ENCODE measurements around the gene MAP6.

MAP6 gene

GRCh38 chr11:75705541-75705940 is 36.7 kb upstream of the MAP6 start:
- Histone ChIP-seq H3K27me3 (replicated peaks in 2 of 5; ENCODE audit: control insufficient read depth in 4 of 5, insufficient read depth in 5 of 5, low read length in 4 of 5) (no peaks in the 10 kb centered on the region), H3K4me1 (ENCODE audit: control extremely low read depth in 1 of 4, control insufficient read depth in 4 of 4, insufficient read depth in 4 of 4, low read length in 3 of 4) (peaks cover 0 to 4% (median 1%) of the 10 kb centered on the region in 4 experiments), H3K36me3 (ENCODE audit: control insufficient read depth in 4 of 4, insufficient read depth in 4 of 4, low read length in 3 of 4) (no peaks in the 10 kb centered on the region), H3K27ac (ENCODE audit: insufficient read depth in 1 of 2, low read depth in 1 of 2, low read length in 2 of 2, poor library complexity in 1 of 2, severe bottlenecking in 2 of 2) (no peak overlapping the region), H3K9me3 (ENCODE audit: control extremely low read depth in 1 of 5, control insufficient read depth in 4 of 5, insufficient read depth in 2 of 5, low read depth in 1 of 5, low read length in 4 of 5) (no peaks in the 10 kb centered on the region), H3K4me3 (ENCODE audit: control insufficient read depth in 1 of 7, extremely low read depth in 1 of 7, insufficient read depth in 4 of 7, low read depth in 2 of 7, low read length in 6 of 7) (no peak overlapping the region)
- CTCF ChIA-PET, result interaction anchor here (0.6 to 2.4 kb wide), 17 partner anchors 8 to 667 kb away, joined by 3 to 10 read pairs (median 3); partner anchors contain the start of gene MOGAT2
- no peak for DNase-seq
- WGBS (ENCODE audit: insufficient coverage), result 100% methylated on average over 1 of the region's 3 CpGs
- POLR2A ChIA-PET, result no interaction called here

DNA sequence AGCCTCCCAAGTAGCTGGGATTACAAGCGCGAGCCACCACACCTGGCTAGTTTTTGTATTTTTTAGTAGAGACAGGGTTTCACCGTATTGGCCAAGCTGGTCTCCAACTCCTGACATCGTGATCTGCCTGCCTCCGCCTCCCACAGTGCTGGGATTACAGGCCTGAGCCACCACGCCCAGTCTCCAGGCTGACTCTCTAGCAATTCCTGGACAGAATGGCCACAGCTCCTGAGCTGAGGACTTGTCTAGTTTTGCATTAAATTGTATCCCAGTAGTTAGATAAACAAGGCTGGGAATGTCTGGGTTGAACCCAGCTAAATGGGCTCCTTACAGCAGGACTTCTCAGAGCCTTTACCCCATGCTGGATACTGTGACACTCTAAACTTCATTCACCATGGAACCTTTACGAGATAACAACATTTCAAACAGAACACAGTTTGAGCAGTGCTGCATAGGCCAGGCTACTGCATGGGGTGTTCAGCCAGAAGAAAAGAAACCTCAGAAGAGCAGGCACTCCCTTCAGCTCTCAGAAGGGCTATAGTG is 34.9 kb upstream of the MAP6 start:
- POLR2A ChIA-PET, result no interaction called here
- Histone ChIP-seq H3K4me3 (ENCODE audit: control insufficient read depth in 1 of 7, extremely low read depth in 1 of 7, insufficient read depth in 4 of 7, low read depth in 2 of 7, low read length in 6 of 7) (no peak overlapping the region), H3K4me1 (ENCODE audit: control extremely low read depth in 1 of 4, control insufficient read depth in 4 of 4, insufficient read depth in 4 of 4, low read length in 3 of 4) (peaks cover 0 to 4% (median 1%) of the 10 kb centered on the region in 4 experiments), H3K9me3 (ENCODE audit: control extremely low read depth in 1 of 5, control insufficient read depth in 4 of 5, insufficient read depth in 2 of 5, low read depth in 1 of 5, low read length in 4 of 5) (no peaks in the 10 kb centered on the region), H3K27ac (ENCODE audit: insufficient read depth in 1 of 2, low read depth in 1 of 2, low read length in 2 of 2, poor library complexity in 1 of 2, severe bottlenecking in 2 of 2) (no peak overlapping the region), H3K36me3 (ENCODE audit: control insufficient read depth in 4 of 4, insufficient read depth in 4 of 4, low read length in 3 of 4) (no peaks in the 10 kb centered on the region), H3K27me3 (replicated peaks in 2 of 5; ENCODE audit: control insufficient read depth in 4 of 5, insufficient read depth in 5 of 5, low read length in 4 of 5) (peaks cover 0 to 3% (median 0%) of the 10 kb centered on the region in 5 experiments)
- WGBS (ENCODE audit: insufficient coverage), result 97% methylated on average over 4 of the region's 7 CpGs
- CTCF ChIA-PET, result interaction anchor here (0.7 to 0.8 kb wide), 2 partner anchors 18 to 165 kb away, joined by 3 read pairs; no protein-coding TSS in a partner anchor
- DNase-seq, result no peak

- Histone ChIP-seq H3K27ac (ENCODE audit: insufficient read depth in 1 of 2, low read depth in 1 of 2, low read length in 2 of 2, poor library complexity in 1 of 2, severe bottlenecking in 2 of 2) (no peak overlapping the region), H3K4me1 (ENCODE audit: control extremely low read depth in 1 of 4, control insufficient read depth in 4 of 4, insufficient read depth in 4 of 4, low read length in 3 of 4) (peaks cover 0 to under 1% (median 0%) of the 10 kb centered on the region in 4 experiments), H3K27me3 (replicated peaks in 2 of 5; ENCODE audit: control insufficient read depth in 4 of 5, insufficient read depth in 5 of 5, low read length in 4 of 5) (peaks cover 0 to 6% (median 0%) of the 10 kb centered on the region in 5 experiments), H3K4me3 (ENCODE audit: control insufficient read depth in 1 of 7, extremely low read depth in 1 of 7, insufficient read depth in 4 of 7, low read depth in 2 of 7, low read length in 6 of 7) (no peak overlapping the region), H3K9me3 (ENCODE audit: control extremely low read depth in 1 of 5, control insufficient read depth in 4 of 5, insufficient read depth in 2 of 5, low read depth in 1 of 5, low read length in 4 of 5) (no peaks in the 10 kb centered on the region), H3K36me3 (ENCODE audit: control insufficient read depth in 4 of 4, insufficient read depth in 4 of 4, low read length in 3 of 4) (no peaks in the 10 kb centered on the region)
- ChIA-PET POLR2A (no interaction called here), CTCF (interaction anchor here (0.6 kb wide), 1 partner anchor 76 kb away, joined by 3 read pairs; no protein-coding TSS in a partner anchor)
- 100% methylated on average over 1 of the region's 2 CpGs for WGBS (ENCODE audit: insufficient coverage)
- no peak for DNase-seq
Observed at GRCh38 chr11:75700940-75701339, 32.1 kb upstream of the MAP6 start.

GRCh38 chr11:75697906-75698581 is 29.2 kb upstream of the MAP6 start:
- no peak overlapping the region for H3K27ac ChIP-seq (ENCODE audit: insufficient read depth in 1 of 2, low read depth in 1 of 2, low read length in 2 of 2, poor library complexity in 1 of 2, severe bottlenecking in 2 of 2)
- no peak for DNase-seq
- H3K4me1 ChIP-seq (ENCODE audit: control extremely low read depth in 1 of 4, control insufficient read depth in 4 of 4, insufficient read depth in 4 of 4, low read length in 3 of 4), result no peaks in the 10 kb centered on the region
- H3K4me3 ChIP-seq (ENCODE audit: control insufficient read depth in 1 of 7, extremely low read depth in 1 of 7, insufficient read depth in 4 of 7, low read depth in 2 of 7, low read length in 6 of 7), result no peak overlapping the region
- CTCF ChIA-PET, result interaction anchor here (1.5 kb wide), 1 partner anchor 8 kb away, joined by 10 read pairs; no protein-coding TSS in a partner anchor
- H3K9me3 ChIP-seq (ENCODE audit: control extremely low read depth in 1 of 5, control insufficient read depth in 4 of 5, insufficient read depth in 2 of 5, low read depth in 1 of 5, low read length in 4 of 5), result peaks cover 0 to 3% (median 0%) of the 10 kb centered on the region in 5 experiments
- WGBS (ENCODE audit: insufficient coverage), result 100% methylated on average over 3 of the region's 4 CpGs
- no peaks in the 10 kb centered on the region for H3K36me3 ChIP-seq (ENCODE audit: control insufficient read depth in 4 of 4, insufficient read depth in 4 of 4, low read length in 3 of 4)
- POLR2A ChIA-PET, result no interaction called here
- H3K27me3 ChIP-seq (replicated peaks in 2 of 5; ENCODE audit: control insufficient read depth in 4 of 5, insufficient read depth in 5 of 5, low read length in 4 of 5), result peaks cover 0 to 6% (median 0%) of the 10 kb centered on the region in 5 experiments

- no peak overlapping the region for H3K4me3 ChIP-seq (ENCODE audit: control insufficient read depth in 1 of 7, extremely low read depth in 1 of 7, insufficient read depth in 4 of 7, low read depth in 2 of 7, low read length in 6 of 7)
- no peaks in the 10 kb centered on the region for H3K4me1 ChIP-seq (ENCODE audit: control extremely low read depth in 1 of 4, control insufficient read depth in 4 of 4, insufficient read depth in 4 of 4, low read length in 3 of 4)
- no peak for DNase-seq
- no peak overlapping the region for H3K27ac ChIP-seq (ENCODE audit: insufficient read depth in 1 of 2, low read depth in 1 of 2, low read length in 2 of 2, poor library complexity in 1 of 2, severe bottlenecking in 2 of 2)
- WGBS (ENCODE audit: insufficient coverage), result no CpG with 5 or more reads among the region's 4 CpGs
- POLR2A ChIA-PET, result no interaction called here
- H3K36me3 ChIP-seq (ENCODE audit: control insufficient read depth in 4 of 4, insufficient read depth in 4 of 4, low read length in 3 of 4), result no peaks in the 10 kb centered on the region
- H3K9me3 ChIP-seq (ENCODE audit: control extremely low read depth in 1 of 5, control insufficient read depth in 4 of 5, insufficient read depth in 2 of 5, low read depth in 1 of 5, low read length in 4 of 5), result peaks cover 0 to 3% (median 0%) of the 10 kb centered on the region in 5 experiments
- H3K27me3 ChIP-seq (replicated peaks in 2 of 5; ENCODE audit: control insufficient read depth in 4 of 5, insufficient read depth in 5 of 5, low read length in 4 of 5), result peaks cover 0 to 10% (median 6%) of the 10 kb centered on the region in 5 experiments
- CTCF ChIA-PET, result interaction anchor here (1.0 kb wide), 1 partner anchor 14 kb away, joined by 3 read pairs; no protein-coding TSS in a partner anchor
Observed at GRCh38 chr11:75691804-75692203, 23.0 kb upstream of the MAP6 start.

- POLR2A ChIA-PET, result no interaction called here
- DNase-seq, result peak in 1 of 3 donors; percentile 31
- Histone ChIP-seq H3K4me3 (ENCODE audit: control insufficient read depth in 1 of 7, extremely low read depth in 1 of 7, insufficient read depth in 4 of 7, low read depth in 2 of 7, low read length in 6 of 7) (no peak overlapping the region), H3K36me3 (ENCODE audit: control insufficient read depth in 4 of 4, insufficient read depth in 4 of 4, low read length in 3 of 4) (no peaks in the 10 kb centered on the region), H3K27me3 (replicated peaks in 2 of 5; ENCODE audit: control insufficient read depth in 4 of 5, insufficient read depth in 5 of 5, low read length in 4 of 5) (peaks cover 0 to 10% (median 6%) of the 10 kb centered on the region in 5 experiments), H3K4me1 (ENCODE audit: control extremely low read depth in 1 of 4, control insufficient read depth in 4 of 4, insufficient read depth in 4 of 4, low read length in 3 of 4) (no peaks in the 10 kb centered on the region), H3K9me3 (ENCODE audit: control extremely low read depth in 1 of 5, control insufficient read depth in 4 of 5, insufficient read depth in 2 of 5, low read depth in 1 of 5, low read length in 4 of 5) (peaks cover 0 to 10% (median 2%) of the 10 kb centered on the region in 5 experiments), H3K27ac (ENCODE audit: insufficient read depth in 1 of 2, low read depth in 1 of 2, low read length in 2 of 2, poor library complexity in 1 of 2, severe bottlenecking in 2 of 2) (no peak overlapping the region)
- 20% methylated on average over 1 of the region's 3 CpGs for WGBS (ENCODE audit: insufficient coverage)
- CTCF ChIA-PET, result no interaction called here
Observed at GRCh38 chr11:75689863-75690609, 21.2 kb upstream of the MAP6 start.

All from common myeloid progenitor, CD34-positive (primary cell).